Choroid plexus epithelial cell (primary cell): ENCODE results near the gene IFT122.
"Not testable (repeated sequence)": the region's sequence is repeated elsewhere in the genome, so short reads cannot be mapped to it uniquely, and the experiment has no call there.

Experiments used
- DNase-seq: peaks from one replicate; pipeline ENCODE4 v3.0.0-alpha.2; 2010; ENCODE audit warnings: low read depth
- H3K4me3 ChIP-seq: 2 replicates; pipeline ENCODE4 v1.5.1; 2011; ENCODE audit warnings: low read depth, mild to moderate bottlenecking, control low read depth, low read length, moderate library complexity
- TF ChIP-seq, protein P1 (sequence below): conservative IDR thresholded peaks from 2 replicates; pipeline ENCODE4 v1.5.1; 2011; ENCODE audit warnings: low read depth, mild to moderate bottlenecking, control low read depth, inconsistent platforms, low read length, moderate library complexity

Gene IFT122

GRCh38 chr3:129491794-129492193 is 51.8 kb downstream of the IFT122 start:
- TF ChIP-seq, protein P1, sequence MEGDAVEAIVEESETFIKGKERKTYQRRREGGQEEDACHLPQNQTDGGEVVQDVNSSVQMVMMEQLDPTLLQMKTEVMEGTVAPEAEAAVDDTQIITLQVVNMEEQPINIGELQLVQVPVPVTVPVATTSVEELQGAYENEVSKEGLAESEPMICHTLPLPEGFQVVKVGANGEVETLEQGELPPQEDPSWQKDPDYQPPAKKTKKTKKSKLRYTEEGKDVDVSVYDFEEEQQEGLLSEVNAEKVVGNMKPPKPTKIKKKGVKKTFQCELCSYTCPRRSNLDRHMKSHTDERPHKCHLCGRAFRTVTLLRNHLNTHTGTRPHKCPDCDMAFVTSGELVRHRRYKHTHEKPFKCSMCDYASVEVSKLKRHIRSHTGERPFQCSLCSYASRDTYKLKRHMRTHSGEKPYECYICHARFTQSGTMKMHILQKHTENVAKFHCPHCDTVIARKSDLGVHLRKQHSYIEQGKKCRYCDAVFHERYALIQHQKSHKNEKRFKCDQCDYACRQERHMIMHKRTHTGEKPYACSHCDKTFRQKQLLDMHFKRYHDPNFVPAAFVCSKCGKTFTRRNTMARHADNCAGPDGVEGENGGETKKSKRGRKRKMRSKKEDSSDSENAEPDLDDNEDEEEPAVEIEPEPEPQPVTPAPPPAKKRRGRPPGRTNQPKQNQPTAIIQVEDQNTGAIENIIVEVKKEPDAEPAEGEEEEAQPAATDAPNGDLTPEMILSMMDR: no peak
- DNase-seq: no peak

DNA sequence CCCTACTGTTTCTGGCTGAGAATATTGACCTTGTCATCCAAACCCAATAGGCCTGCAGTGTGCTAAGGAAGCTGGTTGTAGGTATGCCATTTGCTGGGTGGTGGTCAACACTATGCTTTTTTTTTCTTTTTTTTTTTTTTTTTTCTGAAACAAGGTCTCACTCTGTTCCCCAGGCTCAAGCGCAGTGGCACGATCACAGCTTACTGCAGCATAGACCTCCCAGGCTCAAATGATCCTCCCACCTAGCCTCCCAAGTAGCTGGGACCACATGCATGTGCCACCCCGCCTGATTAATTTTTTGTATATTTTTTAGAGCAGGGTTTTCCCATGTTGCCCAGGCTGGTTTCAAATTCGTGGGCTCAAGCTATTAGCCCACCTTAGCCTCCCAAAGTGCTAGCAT is 52.7 kb downstream of the IFT122 start:
- TF ChIP-seq, protein P1: no peak
- DNase-seq: no peak
- no peak overlapping the region for H3K4me3 ChIP-seq

More at GRCh38 chr3:129491794-129492193, 51.8 kb downstream of the IFT122 start:
- no peak overlapping the region for H3K4me3 ChIP-seq

- H3K4me3 ChIP-seq: no peak overlapping the region
- TF ChIP-seq, protein P1: no peak
- DNase-seq: no peak
Observed at GRCh38 chr3:129493206-129493605, 53.2 kb downstream of the IFT122 start.

DNA sequence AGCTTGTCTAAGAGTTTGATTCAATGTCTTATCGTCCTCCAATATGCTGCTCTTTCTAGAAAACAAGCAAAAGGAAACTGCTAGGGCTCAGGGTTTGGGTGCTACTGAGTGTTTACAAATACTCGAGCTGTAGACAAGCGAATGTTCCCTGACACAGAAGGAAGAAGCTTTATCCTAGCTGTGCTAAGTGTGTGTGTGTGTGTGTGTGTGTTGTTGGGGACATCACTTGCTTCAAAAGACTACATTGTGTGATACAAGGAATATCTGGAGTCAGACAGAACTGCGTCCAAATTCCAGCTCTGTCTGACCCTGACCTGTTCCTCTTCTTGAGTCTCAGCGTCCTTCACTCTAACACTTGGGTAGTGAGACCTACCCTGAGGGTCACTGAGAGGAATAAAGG is 54.5 kb downstream of the IFT122 start:
- peak; percentile 46 for DNase-seq

GRCh38 chr3:129495006-129495639 is 55.1 kb downstream of the IFT122 start:
- DNase-seq: peak; percentile 68
- H3K4me3 ChIP-seq: not testable (repeated sequence)

More for the DNA sequence above, 54.5 kb downstream of the IFT122 start:
- H3K4me3 ChIP-seq: not testable (repeated sequence)

GRCh38 chr3:129497876-129498275 is 57.9 kb downstream of the IFT122 start:
- not testable (repeated sequence) for DNase-seq

DNA sequence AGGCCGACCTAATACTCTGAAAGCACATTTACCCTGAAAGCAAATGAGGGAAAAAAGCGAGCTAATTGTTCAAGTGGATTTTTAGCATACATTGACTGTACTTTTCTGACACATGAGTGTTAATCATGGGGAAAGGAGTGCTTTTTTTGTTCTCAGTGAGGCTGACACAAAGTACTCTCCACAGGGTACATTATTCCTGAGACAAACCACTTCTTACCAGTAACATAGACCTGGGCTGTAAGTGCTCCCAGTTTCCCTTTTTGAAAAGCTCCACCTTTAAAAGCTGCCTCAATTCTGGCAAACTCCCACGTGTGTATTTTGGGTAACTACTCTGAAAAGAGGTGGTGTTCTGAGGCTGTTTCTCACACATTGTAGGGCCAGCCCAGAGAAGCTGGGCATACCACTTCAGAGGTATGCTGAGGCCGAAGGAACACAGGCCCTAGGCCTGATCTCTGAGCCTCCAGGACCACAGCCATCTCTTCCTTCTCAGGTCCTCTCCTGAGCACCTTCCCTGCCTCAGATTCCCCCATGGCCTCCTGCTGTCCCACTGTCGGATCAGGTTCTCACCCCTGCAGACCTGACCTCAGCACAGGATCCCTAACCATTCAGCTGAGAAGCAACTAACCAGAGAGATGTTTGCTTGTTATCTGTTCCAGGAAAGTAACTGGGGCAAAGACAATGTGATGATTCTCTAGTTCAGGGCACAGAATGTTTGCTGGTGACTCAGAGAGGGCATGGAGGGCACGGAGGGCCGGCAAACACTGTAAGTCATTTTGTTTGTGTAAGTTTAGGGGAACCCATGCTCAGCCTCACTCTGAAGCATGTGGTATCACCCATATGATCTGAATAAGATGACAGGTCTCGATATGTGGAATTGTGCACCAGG is 58.8 kb downstream of the IFT122 start:
- not testable (repeated sequence) for DNase-seq, H3K4me3 ChIP-seq

More at GRCh38 chr3:129497876-129498275, 57.9 kb downstream of the IFT122 start:
- not testable (repeated sequence) for H3K4me3 ChIP-seq

DNA sequence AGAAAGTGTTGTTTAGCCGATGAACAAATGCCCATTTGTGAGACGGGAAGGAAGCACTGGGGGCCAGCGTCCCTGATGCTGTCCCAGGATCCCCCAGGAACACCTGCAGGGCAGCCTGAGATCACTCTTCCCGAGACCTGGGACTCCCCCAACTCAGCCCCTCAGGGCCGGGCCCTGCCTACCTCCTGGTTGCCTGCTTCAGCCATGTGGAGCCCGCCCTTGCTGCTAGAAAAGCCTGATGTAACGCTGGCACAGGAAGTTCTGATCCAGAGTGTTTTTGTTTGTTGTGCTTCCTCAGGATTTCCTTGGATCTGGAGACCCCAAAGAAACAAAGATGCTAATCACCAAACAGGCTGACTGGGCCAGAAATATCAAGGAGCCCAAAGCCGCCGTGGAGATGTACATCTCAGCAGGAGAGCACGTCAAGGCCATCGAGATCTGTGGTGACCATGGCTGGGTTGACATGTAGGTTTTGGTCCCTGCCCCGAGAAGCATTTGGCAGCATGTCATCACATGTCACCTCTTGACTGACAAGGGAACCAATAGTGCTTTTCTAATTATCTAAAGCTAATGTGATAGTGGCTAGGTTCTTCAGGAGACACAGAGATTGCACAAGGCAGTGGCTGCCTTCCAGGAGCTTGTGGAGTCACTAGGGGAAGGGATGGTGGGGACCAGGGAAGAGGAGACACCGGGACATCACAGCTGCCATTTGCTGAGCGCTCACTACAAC is 59.7 kb downstream of the IFT122 start:
- DNase-seq, H3K4me3 ChIP-seq: not testable (repeated sequence)

DNA sequence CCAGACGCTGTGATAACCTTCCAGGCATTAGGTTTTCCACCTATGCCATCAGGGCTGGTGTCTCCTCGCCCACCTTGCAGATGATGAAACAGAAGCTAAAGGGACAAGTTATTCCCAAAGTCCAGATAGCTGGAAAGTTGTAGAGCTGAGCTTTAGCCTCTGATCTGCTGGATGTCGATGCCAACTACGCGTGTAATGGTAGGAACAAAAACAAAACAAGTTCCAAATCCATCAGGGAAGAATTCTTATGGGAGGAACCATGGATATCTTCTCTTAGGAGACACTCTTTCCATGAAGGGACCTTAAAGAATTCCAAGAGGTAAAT is 60.3 kb downstream of the IFT122 start:
- no peak for DNase-seq
- H3K4me3 ChIP-seq: no peak overlapping the region
- TF ChIP-seq, protein P1: no peak
